DND-41 (cell line): ENCODE data around the gene RNASET2.

Source experiments
- EZH2 ChIP-seq: IDR thresholded peaks from 3 replicates; pipeline ENCODE4 v1.6.1; 2012; ENCODE audit warnings: borderline replicate concordance, low read depth, mild to moderate bottlenecking, moderate library complexity, low read length, inconsistent platforms; ENCODE audit not compliant: severe bottlenecking
- TF ChIP-seq, protein P1 (sequence below): IDR thresholded peaks from 2 replicates; pipeline ENCODE4 v1.5.1; 2012; ENCODE audit warnings: borderline replicate concordance, low read length, moderate library complexity, mild to moderate bottlenecking; ENCODE audit not compliant: poor library complexity, severe bottlenecking; ENCODE audit errors: extremely low read depth

DNA sequence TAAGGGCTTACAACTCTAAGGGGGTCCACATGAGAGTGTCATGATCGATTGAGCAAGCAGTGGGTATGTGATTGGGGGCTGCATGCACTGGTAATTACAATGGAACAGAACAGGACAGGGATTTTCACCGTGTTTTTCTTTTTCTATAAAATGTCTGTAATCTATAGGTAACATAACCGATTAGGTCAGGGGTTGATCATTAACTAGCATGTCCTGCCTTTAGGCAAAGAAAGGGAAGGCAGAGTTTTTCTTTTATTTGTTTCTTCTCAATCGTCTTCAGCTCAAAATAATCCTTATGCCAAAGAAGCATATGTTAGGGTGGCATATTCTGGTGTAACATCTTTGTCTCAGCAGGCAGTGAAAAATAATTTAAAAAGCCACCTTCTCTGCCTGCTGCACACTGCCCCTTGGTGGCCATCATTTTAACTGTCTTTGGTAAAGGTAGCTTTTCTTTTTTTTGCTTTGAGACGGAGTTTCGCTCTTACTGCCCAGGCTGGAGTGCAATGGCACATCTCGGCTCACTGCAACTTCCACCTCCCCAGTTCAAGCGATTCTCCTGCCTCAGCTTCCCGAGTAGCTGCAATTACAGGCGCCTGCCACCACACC, 33.2 kb upstream of the RNASET2 start:
- TF ChIP-seq, protein P1, sequence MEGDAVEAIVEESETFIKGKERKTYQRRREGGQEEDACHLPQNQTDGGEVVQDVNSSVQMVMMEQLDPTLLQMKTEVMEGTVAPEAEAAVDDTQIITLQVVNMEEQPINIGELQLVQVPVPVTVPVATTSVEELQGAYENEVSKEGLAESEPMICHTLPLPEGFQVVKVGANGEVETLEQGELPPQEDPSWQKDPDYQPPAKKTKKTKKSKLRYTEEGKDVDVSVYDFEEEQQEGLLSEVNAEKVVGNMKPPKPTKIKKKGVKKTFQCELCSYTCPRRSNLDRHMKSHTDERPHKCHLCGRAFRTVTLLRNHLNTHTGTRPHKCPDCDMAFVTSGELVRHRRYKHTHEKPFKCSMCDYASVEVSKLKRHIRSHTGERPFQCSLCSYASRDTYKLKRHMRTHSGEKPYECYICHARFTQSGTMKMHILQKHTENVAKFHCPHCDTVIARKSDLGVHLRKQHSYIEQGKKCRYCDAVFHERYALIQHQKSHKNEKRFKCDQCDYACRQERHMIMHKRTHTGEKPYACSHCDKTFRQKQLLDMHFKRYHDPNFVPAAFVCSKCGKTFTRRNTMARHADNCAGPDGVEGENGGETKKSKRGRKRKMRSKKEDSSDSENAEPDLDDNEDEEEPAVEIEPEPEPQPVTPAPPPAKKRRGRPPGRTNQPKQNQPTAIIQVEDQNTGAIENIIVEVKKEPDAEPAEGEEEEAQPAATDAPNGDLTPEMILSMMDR: peak; percentile 58
- TF ChIP-seq EZH2: no peak
